Left colon (tissue), 2 donors: Measurements from ENCODE around the gene XKR8. TPM values are rescaled to one million over a fixed set of nuclear protein-coding genes. Genes with fewer than 3 reads are reported as not detected.

Experiments
- ATAC-seq: fragments of 200-7000 bp; cut with Tn5 transposase; one replicate; pipeline ENCODE4 v1.9.1; 2020; ENCODE audit warnings: mild to moderate bottlenecking, moderate library complexity
- DNase-seq, 2 donors: peaks; one replicate each; pipeline ENCODE4 v3.0.0-alpha.2; 2020
- intact Hi-C, 2 donors: fragments of 100-400 bp; cut with DNase I in 1 of 2; cut with micrococcal nuclease in 1 of 2; formaldehyde crosslinking; loops; one replicate each; pipeline versions ENCODE4 v1.11.2 to v1.14.0; 2022; cut with DNase I, micrococcal nuclease
- total RNA-seq, 2 donors: library from RNA; stranded (reverse); fragmentation: NEBNext Ultra II Directional; extraction: Animal tissue kit (Norgen Biotek cat#: 25700); gene quantifications; one replicate each; pipeline ENCODE4 v1.2.1, GENCODE V29; 2021
- donor health status: DM: no; HTN: no; CAD: no.
- donor health status: DM: yes; HTN: yes; CAD: no.

XKR8 gene
- total RNA-seq, 2 donors from 2014 or later: 8.4 to 9.9 TPM

GRCh38 chr1:27951396-27951795 is 8.4 kb upstream of the XKR8 start:
- no peak for DNase-seq
- intact Hi-C loops: no loop called here
- no peak for ATAC-seq

GRCh38 chr1:27952147-27952546 is 7.6 kb upstream of the XKR8 start:
- ATAC-seq: peak; percentile 97
- intact Hi-C loops: no loop called here
- peak; percentile 24 to 59 for DNase-seq

DNA sequence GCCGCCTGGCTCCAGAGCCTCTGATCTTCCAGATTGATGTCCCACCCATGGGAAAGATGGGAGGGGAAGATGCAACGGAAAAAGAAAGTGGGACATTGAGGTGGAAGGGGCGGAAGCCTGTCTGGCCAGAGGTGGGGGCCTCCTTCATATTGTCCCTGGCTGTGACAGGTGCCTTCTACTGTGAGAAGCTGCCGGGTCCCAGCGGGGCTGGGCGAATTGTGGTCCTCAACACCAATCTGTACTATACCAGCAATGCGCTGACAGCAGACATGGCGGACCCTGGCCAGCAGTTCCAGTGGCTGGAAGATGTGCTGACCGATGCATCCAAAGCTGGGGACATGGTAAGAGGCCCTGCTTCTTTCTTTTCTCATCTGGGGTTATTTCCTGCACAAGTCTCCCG is 5.6 kb upstream of the XKR8 start:
- ATAC-seq: no peak
- intact Hi-C loops: no loop called here

DNA sequence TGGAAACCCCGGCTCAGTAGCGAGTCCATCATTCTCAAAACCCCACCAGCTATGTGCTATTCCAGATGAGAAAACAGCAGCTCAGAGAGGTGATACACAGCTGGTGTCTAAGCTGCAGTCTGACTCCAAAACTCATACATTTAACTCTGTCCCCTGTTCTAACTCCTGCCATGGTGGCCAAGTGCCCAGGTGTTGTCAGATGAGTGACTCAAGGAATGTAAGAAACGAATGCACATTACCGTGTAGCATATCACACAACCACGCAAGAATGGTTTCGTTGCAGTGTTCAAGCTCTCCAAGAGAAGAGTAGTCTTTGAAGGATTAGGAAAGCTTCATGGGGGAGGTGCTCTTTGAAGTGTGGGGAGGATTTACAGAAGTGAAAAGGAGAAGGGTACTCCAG is 4.7 kb upstream of the XKR8 start:
- ATAC-seq (no peak), DNase-seq (no peak)
- intact Hi-C loops: no loop called here

More for the DNA sequence above, 5.6 kb upstream of the XKR8 start:
- no peak for DNase-seq

GRCh38 chr1:27956761-27957160 is 3.0 kb upstream of the XKR8 start:
- intact Hi-C loops: no loop called here
- DNase-seq (no peak), ATAC-seq (no peak)

DNA sequence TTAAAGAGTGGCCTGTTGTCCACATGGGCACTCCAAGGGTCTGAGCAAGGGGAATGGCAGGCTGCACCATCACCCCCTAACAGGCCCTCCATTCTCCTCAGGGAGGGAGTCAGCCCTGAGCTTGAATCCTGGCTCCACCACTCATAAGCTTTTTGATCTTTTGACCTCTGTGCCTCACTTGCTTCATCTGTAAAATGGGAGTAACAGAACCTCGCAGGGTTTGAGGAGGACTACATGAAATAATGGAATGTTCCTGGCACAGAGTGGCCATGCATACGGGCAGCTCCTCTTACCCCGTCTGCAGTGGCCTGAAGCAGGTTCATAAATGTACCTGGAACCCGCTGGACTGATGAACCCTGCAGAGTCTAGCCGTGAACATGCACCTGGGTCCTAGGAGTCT is 2.1 kb upstream of the XKR8 start:
- DNase-seq (no peak), ATAC-seq (no peak)
- intact Hi-C loops: no loop called here

- DNase-seq: peak; percentile 20 to 34
- intact Hi-C loops: no loop called here
- no peak for ATAC-seq
Measured at GRCh38 chr1:27958513-27958912, 1.3 kb upstream of the XKR8 start.

GRCh38 chr1:27960762-27961645 is 1.2 kb downstream of the XKR8 start:
- DNase-seq: peak in 1 of 2 donors; percentile 24
- no peak for ATAC-seq
- intact Hi-C loops: no loop called here

GRCh38 chr1:27961646-27962221 is 2.0 kb downstream of the XKR8 start:
- ATAC-seq (no peak), DNase-seq (no peak)
- intact Hi-C loops: no loop called here

GRCh38 chr1:27963393-27963792 is 3.6 kb downstream of the XKR8 start:
- intact Hi-C loops: no loop called here
- no peak for DNase-seq
- ATAC-seq: no peak

DNA sequence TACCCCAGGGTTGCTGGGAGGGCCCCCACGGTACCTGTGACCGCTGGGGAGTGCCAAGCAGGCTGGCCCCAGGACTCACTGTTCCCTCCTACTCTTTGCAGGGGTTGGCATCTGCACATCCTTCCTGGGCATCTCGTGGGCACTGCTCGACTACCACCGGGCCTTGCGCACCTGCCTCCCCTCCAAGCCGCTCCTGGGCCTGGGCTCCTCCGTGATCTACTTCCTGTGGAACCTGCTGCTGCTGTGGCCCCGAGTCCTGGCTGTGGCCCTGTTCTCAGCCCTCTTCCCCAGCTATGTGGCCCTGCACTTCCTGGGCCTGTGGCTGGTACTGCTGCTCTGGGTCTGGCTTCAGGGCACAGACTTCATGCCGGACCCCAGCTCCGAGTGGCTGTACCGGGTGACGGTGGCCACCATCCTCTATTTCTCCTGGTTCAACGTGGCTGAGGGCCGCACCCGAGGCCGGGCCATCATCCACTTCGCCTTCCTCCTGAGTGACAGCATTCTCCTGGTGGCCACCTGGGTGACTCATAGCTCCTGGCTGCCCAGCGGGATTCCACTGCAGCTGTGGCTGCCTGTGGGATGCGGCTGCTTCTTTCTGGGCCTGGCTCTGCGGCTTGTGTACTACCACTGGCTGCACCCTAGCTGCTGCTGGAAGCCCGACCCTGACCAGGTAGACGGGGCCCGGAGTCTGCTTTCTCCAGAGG is 6.8 kb downstream of the XKR8 start:
- no peak for ATAC-seq
- DNase-seq: no peak
- intact Hi-C loops: no loop called here

GRCh38 chr1:27967106-27967883 is 7.5 kb downstream of the XKR8 start:
- DNase-seq (no peak), ATAC-seq (no peak)
- intact Hi-C loops: no loop called here

DNA sequence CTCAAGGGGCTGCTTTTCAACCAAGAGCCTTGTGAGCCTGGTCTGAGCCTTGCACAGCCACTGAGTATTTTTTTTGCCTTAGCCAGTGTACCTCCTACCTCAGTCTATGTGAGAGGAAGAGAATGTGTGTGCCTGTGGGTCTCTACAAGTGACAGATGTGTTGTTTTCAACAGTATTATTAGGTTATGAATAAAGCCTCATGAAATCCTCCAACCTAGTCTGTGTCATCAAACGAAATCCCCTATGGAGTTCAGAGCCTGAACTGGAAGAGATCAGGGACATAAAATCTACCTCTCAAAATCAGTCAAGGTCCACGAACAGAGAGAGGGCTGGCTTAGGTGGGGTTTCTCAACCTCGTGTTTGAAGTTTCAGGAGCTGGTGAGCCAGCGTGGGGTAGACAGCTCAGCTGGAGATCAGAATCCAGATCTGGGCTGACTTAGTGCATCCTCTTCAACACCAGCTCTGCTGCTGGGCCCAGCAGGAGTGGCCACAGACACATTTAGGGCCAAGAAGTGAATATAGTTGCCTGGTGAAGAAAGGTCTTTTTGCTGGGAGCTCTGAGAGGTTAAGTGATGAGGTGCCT is 8.2 kb downstream of the XKR8 start:
- intact Hi-C loops: no loop called here
- DNase-seq (no peak), ATAC-seq (no peak)

DNA sequence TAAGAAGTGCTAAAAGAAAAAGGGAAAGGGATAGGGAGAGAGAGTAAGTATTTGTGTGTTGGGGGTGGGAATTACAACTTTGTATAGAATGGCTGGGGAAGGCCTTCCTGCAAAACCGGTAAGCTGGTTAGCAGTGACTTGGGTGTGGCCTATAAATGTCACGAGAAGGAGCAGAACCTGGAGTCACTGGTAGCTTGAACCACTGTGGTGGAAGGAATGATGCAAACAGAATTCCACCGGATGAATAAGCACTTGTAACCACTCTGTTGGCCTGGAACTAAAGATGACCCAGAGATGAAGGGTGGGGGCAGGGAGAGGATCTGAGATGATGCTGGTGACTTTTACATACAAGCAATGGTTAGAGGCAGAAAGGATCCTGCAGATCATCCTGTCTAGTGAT is 8.9 kb downstream of the XKR8 start:
- intact Hi-C loops: no loop called here
- peak; percentile 75 for ATAC-seq

DNA sequence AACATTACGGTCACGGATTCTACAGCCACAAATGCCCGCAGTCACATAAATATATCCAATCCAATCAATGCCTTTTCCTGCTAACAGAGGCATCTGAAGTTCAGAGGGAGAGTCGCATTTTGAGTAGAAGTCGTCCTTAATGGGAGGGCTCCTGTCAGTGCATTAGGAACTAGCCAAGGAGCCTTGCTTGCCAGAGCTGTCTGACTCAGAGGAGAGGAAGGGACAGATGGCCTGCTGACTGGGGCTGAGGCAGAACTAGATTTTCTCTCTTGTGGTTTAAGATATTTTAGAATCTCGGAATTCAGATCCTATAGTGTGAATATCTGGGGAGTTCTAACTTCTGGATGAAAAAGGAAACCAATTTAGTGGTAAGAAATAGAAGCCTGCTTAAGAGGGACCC is 10.6 kb downstream of the XKR8 start:
- intact Hi-C loops: loop anchor here in 1 of 2 donors (10.0 kb wide), 1 partner anchor 106 kb away; no protein-coding TSS in a partner anchor
- ATAC-seq (no peak), DNase-seq (no peak)

More for the DNA sequence above, 8.9 kb downstream of the XKR8 start:
- no peak for DNase-seq

DNA sequence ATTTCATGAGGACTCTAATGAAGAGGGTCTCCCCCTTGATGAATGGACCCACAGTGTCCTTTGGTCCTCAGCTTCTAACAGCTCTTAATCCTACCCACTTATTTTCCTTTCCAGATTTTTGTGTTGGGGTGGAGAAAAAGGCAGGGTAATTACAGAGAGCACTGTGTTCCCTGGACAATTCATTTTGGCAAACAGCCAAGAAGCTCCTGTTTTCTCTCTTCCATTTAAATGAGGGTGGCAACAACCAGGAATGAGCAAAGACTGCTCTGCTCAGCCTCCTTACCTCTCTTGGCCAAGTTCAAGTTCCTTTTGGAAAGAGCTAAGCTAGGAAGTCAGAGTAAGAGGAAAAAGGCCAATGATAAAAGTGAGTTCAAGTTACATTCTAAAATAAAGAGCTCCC is 11.9 kb downstream of the XKR8 start:
- DNase-seq: no peak
- intact Hi-C loops: loop anchor here in 1 of 2 donors (10.0 kb wide), 1 partner anchor 107 kb away; no protein-coding TSS in a partner anchor
- peak; percentile 45 for ATAC-seq

GRCh38 chr1:27972141-27972540 is 12.4 kb downstream of the XKR8 start:
- DNase-seq (no peak), ATAC-seq (no peak)
- intact Hi-C loops: loop anchor here in 1 of 2 donors (10.0 kb wide), 1 partner anchor 107 kb away; no protein-coding TSS in a partner anchor

- intact Hi-C loops: loop anchor here in 1 of 2 donors (10.0 kb wide), 1 partner anchor 109 kb away; no protein-coding TSS in a partner anchor
- DNase-seq: no peak
- no peak for ATAC-seq
Measured at GRCh38 chr1:27973771-27974416, 14.1 kb downstream of the XKR8 start.
